Measurements from ENCODE around the gene COG8.
A peak's percentile ranks its signal among the peaks of the same experiment; 100 is the strongest.
"Not testable (repeated sequence)": the region's sequence is repeated elsewhere in the genome, so short reads cannot be mapped to it uniquely, and the experiment has no call there.

The COG8 gene

DNA sequence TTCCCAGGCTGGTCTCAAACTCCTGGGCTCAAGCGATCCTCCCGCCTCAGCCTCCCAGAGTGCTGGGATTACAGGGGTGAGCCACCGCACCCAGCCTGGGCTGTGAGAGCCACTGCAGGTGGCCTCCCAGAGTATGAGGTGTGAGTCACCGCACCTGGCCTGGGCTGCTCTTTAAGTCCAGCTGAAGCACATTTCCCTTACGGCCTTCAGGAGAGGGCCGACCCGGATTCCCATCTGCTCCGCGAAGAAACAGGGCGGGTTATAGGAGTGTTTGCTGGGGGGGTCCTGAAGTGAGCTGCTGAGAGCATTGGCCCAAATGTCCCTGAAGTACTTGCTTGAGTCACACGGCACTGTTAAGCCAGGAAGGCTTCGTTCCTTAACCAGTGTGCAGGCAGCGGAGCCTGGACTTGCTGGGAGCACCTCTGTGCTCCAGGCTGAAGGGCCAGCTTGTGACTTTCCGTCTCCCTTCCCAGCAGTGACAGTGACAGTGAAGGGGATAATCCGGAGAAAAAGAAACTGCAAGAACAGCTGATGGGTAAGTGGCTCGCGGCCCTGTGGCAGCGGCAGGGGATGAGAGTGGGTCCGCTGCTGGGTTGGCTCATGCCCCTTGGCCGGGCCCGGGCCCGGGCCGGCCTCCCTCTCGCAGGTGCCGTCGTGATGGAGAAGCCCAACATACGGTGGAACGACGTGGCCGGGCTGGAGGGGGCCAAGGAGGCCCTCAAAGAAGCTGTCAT lies 21.0 kb downstream of the COG8 start:
- DNase-seq = no peak

DNA sequence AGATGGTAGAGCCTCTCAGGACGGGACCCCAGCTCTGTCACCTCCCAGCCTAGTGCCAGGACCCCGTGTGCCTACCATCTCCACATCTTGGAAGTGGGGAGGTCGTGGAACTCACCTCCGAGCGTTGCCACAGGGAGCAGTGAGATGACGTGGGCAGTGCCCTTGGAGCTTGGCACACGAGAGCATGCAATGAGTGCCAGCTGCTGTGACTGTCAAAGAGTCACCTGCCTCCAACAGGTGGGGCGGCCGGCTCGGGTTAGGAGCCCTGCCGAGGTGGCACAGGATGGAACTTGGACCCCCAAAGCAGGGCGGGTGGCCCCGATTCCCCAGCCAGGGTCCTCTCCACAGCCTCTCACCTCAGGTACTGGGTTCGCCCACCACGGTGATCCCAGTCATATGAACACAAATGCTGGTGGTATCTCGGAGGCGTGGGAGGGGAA lies 22.7 kb downstream of the COG8 start:
- no peak for DNase-seq

DNA sequence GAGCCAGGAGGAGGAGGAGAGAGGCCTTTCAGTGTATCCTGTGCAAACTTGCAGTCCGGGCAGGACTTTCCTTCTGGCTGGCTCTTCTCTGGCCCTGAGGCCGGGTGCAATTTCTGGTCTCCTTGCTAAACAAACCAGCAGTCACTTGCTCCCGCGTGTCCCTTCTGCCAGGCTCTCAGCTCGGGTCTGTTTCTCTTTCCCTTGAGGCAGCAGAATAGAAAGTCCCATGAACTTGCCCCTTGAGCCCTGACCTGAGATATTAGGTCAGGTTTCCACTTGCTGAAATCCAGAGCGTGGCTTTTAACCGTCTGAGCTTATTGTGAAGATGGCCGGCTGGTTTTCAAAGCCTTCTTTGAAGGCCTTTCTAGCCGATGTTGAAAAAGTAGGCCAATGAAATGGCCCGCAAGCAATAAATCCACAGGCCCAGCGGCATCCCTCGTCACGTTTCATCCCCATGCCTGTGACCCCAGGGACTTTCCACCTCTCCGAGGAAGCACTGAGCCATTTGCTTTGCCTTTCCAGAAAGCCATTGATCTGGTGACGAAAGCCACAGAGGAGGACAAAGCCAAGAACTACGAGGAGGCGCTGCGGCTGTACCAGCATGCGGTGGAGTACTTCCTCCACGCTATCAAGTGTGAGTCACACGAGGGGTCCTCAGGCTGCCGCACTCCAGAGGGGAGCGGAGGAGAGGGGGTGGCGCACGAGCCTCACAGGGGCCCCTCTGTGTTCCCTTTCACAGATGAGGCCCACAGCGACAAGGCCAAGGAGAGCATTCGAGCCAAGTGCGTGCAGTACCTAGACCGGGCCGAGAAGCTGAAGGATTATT lies 23.7 kb downstream of the COG8 start:
- no peak for DNase-seq

DNA sequence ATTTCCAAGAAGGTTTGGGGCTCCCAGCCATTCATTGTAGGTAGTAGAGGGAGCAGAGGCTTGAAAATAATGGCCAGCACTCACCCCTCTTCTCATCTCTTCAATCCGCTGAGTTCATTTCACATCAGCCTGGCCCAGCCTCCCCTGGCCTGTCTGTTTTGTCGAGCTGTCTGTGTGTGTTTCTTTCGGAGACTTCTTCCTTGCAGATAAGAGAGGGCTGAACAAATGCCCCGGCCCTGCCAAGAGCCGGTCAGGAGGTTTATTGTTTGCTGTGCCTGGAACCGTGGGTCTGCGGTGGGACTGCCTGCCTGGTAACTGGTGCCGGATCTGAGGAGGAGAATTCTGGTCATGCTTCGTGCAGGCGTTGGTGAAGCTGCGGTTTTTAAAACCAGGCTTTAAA lies 24.8 kb downstream of the COG8 start:
- no peak for DNase-seq

GRCh38 chr16:69313469-69313868 lies 25.9 kb downstream of the COG8 start:
- peak; percentile 49 for DNase-seq

- peak; percentile 53 for DNase-seq
Measured at GRCh38 chr16:69311533-69312387, 27.6 kb downstream of the COG8 start.

DNA sequence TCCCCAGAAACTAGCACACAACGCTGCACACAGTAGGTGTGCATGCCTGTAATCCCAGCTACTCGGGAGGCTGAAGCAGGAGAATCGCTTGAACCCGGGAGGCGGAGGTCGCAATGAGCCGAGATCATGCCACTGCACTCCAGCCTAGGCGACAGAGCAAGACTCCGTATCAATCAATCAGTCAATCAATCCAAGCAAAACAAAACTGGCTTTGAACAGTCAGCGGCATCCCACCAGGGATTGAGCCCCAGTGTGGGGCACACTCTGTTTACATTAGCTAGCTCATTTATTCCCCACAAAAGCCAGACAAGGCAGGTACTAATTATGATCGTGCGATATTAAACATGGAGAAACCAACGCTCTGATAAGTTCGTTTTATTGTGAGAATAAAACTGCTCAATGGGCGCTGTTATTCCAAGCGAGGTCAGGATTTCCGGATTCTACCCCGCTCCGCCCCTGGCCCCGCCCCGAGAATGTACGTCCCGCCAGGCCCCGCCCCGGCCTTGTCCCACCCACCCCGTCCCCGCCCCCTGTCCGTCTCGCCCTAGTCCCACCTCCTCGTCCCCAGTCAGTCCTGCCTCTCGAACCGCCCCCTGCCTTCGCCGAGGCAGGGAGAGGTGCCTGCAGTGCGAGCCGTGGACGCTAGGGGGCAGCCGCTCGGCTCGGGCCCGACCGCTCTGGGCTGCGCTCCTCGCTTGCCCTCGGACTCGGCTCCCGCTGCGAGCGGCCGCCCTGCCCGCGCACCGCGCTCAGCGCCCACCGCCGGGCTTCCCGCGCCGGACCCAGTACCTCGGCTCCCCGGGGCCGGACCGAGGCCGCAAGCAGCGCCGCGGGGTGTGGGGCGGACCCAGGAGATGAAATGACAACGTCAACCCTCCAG lies 28.5 kb downstream of the COG8 start, which contains the start of gene VPS4A:
TSS of gene VPS4A (plus strand) at position 698 of the 880 bp plus-strand sequence. CDS start at position 860, 162 bp downstream.
- peak; percentile 96 for DNase-seq

GRCh38 chr16:69309316-69309715 lies 30.0 kb downstream of the COG8 start:
- no peak for DNase-seq

GRCh38 chr16:69307856-69308255 lies 31.5 kb downstream of the COG8 start:
- no peak for DNase-seq

DNA sequence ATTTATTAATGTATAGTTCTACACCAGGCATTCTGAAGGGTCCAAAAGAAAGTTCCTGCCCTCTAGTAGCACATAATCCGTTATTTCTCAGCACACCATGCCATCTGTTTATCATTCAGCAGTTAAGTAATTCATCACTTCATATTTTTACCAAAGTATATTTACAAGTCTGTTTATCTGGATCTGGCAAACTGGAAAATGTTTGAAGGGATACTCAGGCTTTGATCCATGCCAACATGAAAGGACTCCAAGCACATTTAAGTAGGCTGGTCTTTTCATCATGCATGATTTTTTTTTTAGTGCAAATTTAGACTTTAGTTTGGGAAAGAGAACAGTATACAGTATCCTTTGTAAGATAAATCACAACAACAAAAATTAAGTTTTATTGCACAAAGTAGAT lies 32.3 kb downstream of the COG8 start:
- DNase-seq = no peak

DNA sequence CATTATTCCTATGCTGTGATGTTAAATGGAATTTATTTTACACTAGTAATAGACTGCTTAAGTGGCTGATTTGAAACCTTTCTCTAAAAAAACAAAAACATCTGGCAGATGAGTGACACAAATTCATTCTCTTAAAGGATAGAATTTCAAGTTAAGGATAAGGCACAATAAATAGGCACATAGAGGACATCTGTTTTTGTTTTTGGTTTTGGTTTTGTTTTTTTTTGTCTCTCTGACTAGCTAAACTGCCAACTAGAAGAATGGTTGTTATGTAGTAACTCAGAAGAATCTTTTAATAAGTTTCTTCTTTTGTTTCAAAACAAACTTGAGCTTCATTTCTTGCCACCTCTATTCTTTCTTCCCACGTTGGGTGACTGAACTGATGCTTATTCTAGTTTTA lies 33.3 kb downstream of the COG8 start:
- DNase-seq = no peak

GRCh38 chr16:69302301-69302700 lies 37.1 kb downstream of the COG8 start:
- no peak for DNase-seq

DNA sequence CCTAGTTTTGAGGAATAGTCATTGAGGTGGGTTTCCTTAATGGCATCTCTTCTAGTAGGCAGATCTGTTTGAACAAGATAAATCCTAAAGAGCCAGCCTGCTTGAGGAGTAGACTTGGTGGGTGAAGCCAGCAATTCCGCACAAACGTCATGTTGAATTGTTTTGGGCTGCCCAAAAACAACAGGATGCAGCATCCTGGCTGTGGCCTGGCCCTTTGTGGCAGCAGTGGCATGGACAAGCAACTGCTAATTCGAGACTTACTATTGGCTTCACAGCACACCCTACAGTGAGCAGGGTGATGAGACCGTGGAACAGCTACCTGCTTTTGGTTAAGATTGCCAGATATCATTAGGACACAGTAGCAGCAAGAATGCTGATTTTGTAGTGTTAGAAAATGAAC lies 37.5 kb downstream of the COG8 start:
- no peak for DNase-seq

- DNase-seq = no peak
Measured at GRCh38 chr16:69301187-69301586, 38.2 kb downstream of the COG8 start.

GRCh38 chr16:69298261-69298660 lies 41.1 kb downstream of the COG8 start:
- no peak for DNase-seq

- DNase-seq = not testable (repeated sequence)
Measured at GRCh38 chr16:69296771-69297170, 42.6 kb downstream of the COG8 start.

DNA sequence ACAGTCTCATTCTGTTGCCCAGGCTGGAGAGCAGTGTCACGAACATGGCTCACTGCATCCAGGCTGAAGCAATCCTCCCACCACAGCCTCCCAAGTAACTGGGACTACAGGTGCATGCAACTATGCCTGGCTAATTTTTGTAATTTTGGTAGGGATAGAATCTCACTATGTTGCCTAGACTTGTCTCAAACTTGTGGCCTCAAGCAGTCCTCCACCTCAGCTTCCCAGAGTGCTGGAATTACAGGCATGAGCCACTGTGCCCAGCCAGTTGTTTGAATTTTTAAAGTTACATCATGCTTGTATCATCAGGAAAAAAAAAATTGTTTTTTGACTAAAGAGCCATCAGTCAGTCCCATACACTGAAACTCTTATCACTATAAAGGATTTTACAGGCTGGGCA lies 45.3 kb downstream of the COG8 start:
- DNase-seq = no peak

DNA sequence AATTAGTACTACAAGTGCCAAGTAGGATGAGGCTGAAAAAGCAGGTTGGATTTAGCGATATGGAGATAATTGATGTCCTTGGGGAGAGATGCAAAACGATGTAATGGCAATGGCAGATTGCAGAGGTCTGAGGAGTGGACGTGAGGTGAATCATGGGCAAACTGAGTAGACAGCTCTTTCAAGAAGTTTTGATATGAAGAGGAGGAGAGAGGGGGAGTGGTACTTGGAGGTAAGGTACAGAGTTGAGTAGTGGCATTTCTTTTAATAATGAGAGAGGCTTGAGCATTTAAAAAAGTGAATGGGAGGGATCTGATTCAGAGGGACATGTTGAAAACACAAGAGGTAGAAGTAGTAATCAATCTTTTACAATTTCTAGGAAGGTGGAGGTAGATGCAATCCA lies 46.0 kb downstream of the COG8 start:
- DNase-seq = no peak

GRCh38 chr16:69291657-69292056 lies 47.7 kb downstream of the COG8 start:
- DNase-seq = not testable (repeated sequence)

GRCh38 chr16:69286941-69287713 lies 52.2 kb downstream of the COG8 start:
- peak; percentile 55 for DNase-seq

DNA sequence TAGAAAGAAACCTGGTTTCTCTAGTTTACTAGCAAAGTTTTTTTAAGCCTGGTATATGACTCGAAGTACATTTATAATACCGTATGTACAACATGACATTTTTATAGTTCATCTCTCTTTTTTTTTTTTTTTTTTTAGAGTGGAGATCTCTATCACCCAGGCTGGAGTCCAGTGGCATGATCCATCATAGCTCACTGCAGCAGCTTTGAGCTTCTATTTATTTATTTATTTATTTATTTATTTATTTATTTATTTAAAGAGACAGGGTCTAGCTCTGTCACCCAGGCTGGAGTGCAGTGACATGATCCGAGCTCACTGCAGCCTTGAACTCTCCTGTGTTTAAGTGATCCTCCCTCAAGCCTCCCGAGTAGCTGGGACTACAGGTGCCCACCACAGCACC lies 54.1 kb downstream of the COG8 start:
- no peak for DNase-seq

Measured in NCI-H82 (cell line).